Retina (tissue), 1 donor: Measurements from ENCODE around the gene PDCL2.
"Not testable (repeated sequence)": the region's sequence is repeated elsewhere in the genome, so short reads cannot be mapped to it uniquely, and the experiment has no call there.

Source experiments
- DNase-seq: peaks from one replicate; pipeline ENCODE4 v3.0.0-alpha.2; 2016

The PDCL2 gene

GRCh38 chr4:55582773-55583172 is 9.3 kb downstream of the PDCL2 start:
- DNase-seq: not testable (repeated sequence)

GRCh38 chr4:55578341-55579010 is 13.6 kb downstream of the PDCL2 start:
- DNase-seq: no peak

GRCh38 chr4:55575513-55575912 is 16.5 kb downstream of the PDCL2 start:
- no peak for DNase-seq

- no peak for DNase-seq
These were observed 17.8 kb downstream of the PDCL2 start for GRCh38 chr4:55574252-55574651.

GRCh38 chr4:55571806-55572205 is 20.2 kb downstream of the PDCL2 start:
- DNase-seq: no peak

GRCh38 chr4:55568905-55569504 is 23.0 kb downstream of the PDCL2 start:
- DNase-seq: no peak

- DNase-seq: no peak
These were observed 30.2 kb downstream of the PDCL2 start for GRCh38 chr4:55561889-55562288.

- DNase-seq: no peak
These were observed 31.9 kb downstream of the PDCL2 start for GRCh38 chr4:55560096-55560495.

GRCh38 chr4:55554453-55555030 is 37.5 kb downstream of the PDCL2 start:
- DNase-seq: no peak

- no peak for DNase-seq
These were observed 38.4 kb downstream of the PDCL2 start for GRCh38 chr4:55553441-55554201.

- DNase-seq: not testable (repeated sequence)
These were observed 40.1 kb downstream of the PDCL2 start for GRCh38 chr4:55551964-55552363.

GRCh38 chr4:55549888-55550287 is 42.2 kb downstream of the PDCL2 start:
- DNase-seq: no peak

- DNase-seq: no peak
These were observed 44.1 kb downstream of the PDCL2 start for GRCh38 chr4:55547918-55548317.

- no peak for DNase-seq
These were observed 44.6 kb downstream of the PDCL2 start for GRCh38 chr4:55547466-55547770.

- peak; percentile 99 for DNase-seq
These were observed 45.1 kb downstream of the PDCL2 start, which contains the start of gene CLOCK for GRCh38 chr4:55546756-55547465. Gene CLOCK (minus strand): TSS chr4:55546909. CDS start chr4:55482785, 64,124 bp downstream.

GRCh38 chr4:55546506-55546755 is 45.6 kb downstream of the PDCL2 start:
- DNase-seq: no peak

GRCh38 chr4:55545641-55546505 is 46.2 kb downstream of the PDCL2 start:
- DNase-seq: peak; percentile 90

- DNase-seq: no peak
These were observed 46.9 kb downstream of the PDCL2 start for GRCh38 chr4:55545151-55545550.

GRCh38 chr4:55543858-55544257 is 48.2 kb downstream of the PDCL2 start:
- no peak for DNase-seq

- no peak for DNase-seq
These were observed 51.8 kb downstream of the PDCL2 start for GRCh38 chr4:55540271-55540670.

GRCh38 chr4:55539658-55540057 is 52.4 kb downstream of the PDCL2 start:
- DNase-seq: no peak

GRCh38 chr4:55538531-55538930 is 53.5 kb downstream of the PDCL2 start:
- no peak for DNase-seq
